WTC11 (cell line): Measurements from ENCODE around the gene ELP4. TPM values are rescaled to one million over a fixed set of nuclear protein-coding genes. Genes with fewer than 3 reads are reported as not detected.

ENCODE experiments used
- ATAC-seq: fragments of 200-7000 bp; cut with Tn5 transposase; 2 replicates; pipeline ENCODE4 v1.10.0; 2021; ENCODE audit warnings: mild to moderate bottlenecking, moderate library complexity
- CTCF ChIA-PET: fragments of 300-600 bp; sonication (Branson Sonifier 250); formaldehyde crosslinking; loops from one replicate; lab custom pipeline; 2021; ENCODE audit warnings: antibody characterized with exemption; lab: Charles Lee
- POLR2A ChIA-PET: fragments of 350-600 bp; sonication (Branson Sonifier 250); formaldehyde crosslinking; loops from one replicate; lab custom pipeline; 2021; ENCODE audit warnings: antibody characterized with exemption; lab: Charles Lee
- DNase-seq: peaks from one replicate; pipeline ENCODE4 v3.0.0; 2021; ENCODE audit warnings: low spot score
- H3K27ac Mint-ChIP-seq: 2 replicates; pipeline ENCODE4 v1.8.0; 2021; ENCODE audit warnings: mixed read lengths
- H3K27me3 Mint-ChIP-seq: 2 replicates; pipeline ENCODE4 v1.8.0; 2021; ENCODE audit warnings: low read depth, mild to moderate bottlenecking, moderate library complexity, mixed read lengths
- H3K36me3 Mint-ChIP-seq: 2 replicates; pipeline ENCODE4 v1.8.0; 2021; ENCODE audit warnings: mixed read lengths
- H3K4me1 Mint-ChIP-seq: 2 replicates; pipeline ENCODE4 v1.8.0; 2022; ENCODE audit warnings: mixed read lengths
- H3K4me3 Mint-ChIP-seq: 2 replicates; pipeline ENCODE4 v1.8.0; 2021; ENCODE audit warnings: mild to moderate bottlenecking, moderate library complexity, mixed read lengths
- H3K9me3 Mint-ChIP-seq: 2 replicates; pipeline ENCODE4 v1.8.0; 2021; ENCODE audit warnings: mixed read lengths
- ESRRA ChIP-seq: sonication (generic); formaldehyde crosslinking; IDR thresholded peaks from 2 replicates; pipeline ENCODE4 v1.8.1; 2022; ENCODE audit warnings: mild to moderate bottlenecking, missing genetic modification reagents, borderline replicate concordance
- FOXJ3 ChIP-seq: sonication (generic); formaldehyde crosslinking; IDR thresholded peaks from 2 replicates; pipeline ENCODE4 v1.9.0; 2021; ENCODE audit warnings: missing genetic modification reagents, mild to moderate bottlenecking, borderline replicate concordance
- FOXK1 ChIP-seq: sonication (generic); formaldehyde crosslinking; IDR thresholded peaks from 2 replicates; pipeline ENCODE4 v1.8.0; 2022; ENCODE audit warnings: mild to moderate bottlenecking, moderate library complexity, missing genetic modification reagents
- GABPB1 ChIP-seq: sonication (generic); formaldehyde crosslinking; IDR thresholded peaks from 2 replicates; pipeline ENCODE4 v1.8.1; 2023; ENCODE audit warnings: mild to moderate bottlenecking, missing genetic modification reagents
- HMGA2 ChIP-seq: fragments of 250-450 bp; sonication (Bioruptor Pico); IDR thresholded peaks from 2 replicates; pipeline ENCODE4 v1.4.0; 2021; ENCODE audit warnings: mild to moderate bottlenecking, moderate library complexity
- JUN ChIP-seq: sonication (generic); formaldehyde crosslinking; IDR thresholded peaks from 2 replicates; pipeline ENCODE4 v1.8.0; 2023; ENCODE audit warnings: mild to moderate bottlenecking, missing genetic modification reagents
- NR3C1 ChIP-seq: sonication (generic); formaldehyde crosslinking; conservative IDR thresholded peaks from 2 replicates; pipeline ENCODE4 v1.8.1; 2023; ENCODE audit warnings: low read depth, mild to moderate bottlenecking, missing genetic modification reagents
- RELA ChIP-seq: sonication (generic); formaldehyde crosslinking; IDR thresholded peaks from 2 replicates; pipeline ENCODE4 v1.8.1; 2022; ENCODE audit warnings: missing genetic modification reagents, mild to moderate bottlenecking, borderline replicate concordance
- TEAD1 ChIP-seq: sonication (generic); formaldehyde crosslinking; IDR thresholded peaks from 2 replicates; pipeline ENCODE4 v1.8.0; 2022; ENCODE audit warnings: mild to moderate bottlenecking, missing genetic modification reagents
- TEAD4 ChIP-seq: sonication (generic); formaldehyde crosslinking; IDR thresholded peaks from 2 replicates; pipeline ENCODE4 v1.8.0; 2022; ENCODE audit warnings: mild to moderate bottlenecking, missing genetic modification reagents
- ZNF232 ChIP-seq: sonication (generic); formaldehyde crosslinking; IDR thresholded peaks from 2 replicates; pipeline ENCODE4 v1.8.0; 2022; ENCODE audit warnings: mild to moderate bottlenecking, missing genetic modification reagents
- ZNF423 ChIP-seq: fragments of 250-450 bp; sonication (Bioruptor Pico); IDR thresholded peaks from 2 replicates; pipeline ENCODE4 v2.1.2; 2022; ENCODE audit warnings: mild to moderate bottlenecking, moderate library complexity
- total RNA-seq: library from RNA; stranded (reverse); gene quantifications from 3 replicates; pipeline ENCODE4 v1.2.3, GENCODE V29; 2021
- TF ChIP-seq, protein P1 (sequence below): sonication (generic); formaldehyde crosslinking; IDR thresholded peaks from 2 replicates; pipeline ENCODE4 v1.8.1; 2023; ENCODE audit warnings: mild to moderate bottlenecking, missing genetic modification reagents, borderline replicate concordance
- TF ChIP-seq, protein P2 (sequence below): sonication (generic); formaldehyde crosslinking; IDR thresholded peaks from 2 replicates; pipeline ENCODE4 v1.8.0; 2022; ENCODE audit warnings: mild to moderate bottlenecking, missing genetic modification reagents
- TF ChIP-seq, protein P3 (sequence below): fragments of 250-450 bp; sonication (Bioruptor Pico); IDR thresholded peaks from 2 replicates; pipeline ENCODE4 v1.9.0; 2021; ENCODE audit warnings: mild to moderate bottlenecking, borderline replicate concordance
- TF ChIP-seq, protein P4 (sequence below): sonication (generic); formaldehyde crosslinking; IDR thresholded peaks from 2 replicates; pipeline ENCODE4 v1.8.0; 2022; ENCODE audit warnings: mild to moderate bottlenecking, missing genetic modification reagents
- TF ChIP-seq, protein P5 (sequence below): sonication (generic); formaldehyde crosslinking; IDR thresholded peaks from 2 replicates; pipeline ENCODE4 v1.8.1; 2023; ENCODE audit warnings: mild to moderate bottlenecking, missing genetic modification reagents
- TF ChIP-seq, protein P6 (sequence below): sonication (generic); formaldehyde crosslinking; IDR thresholded peaks from 2 replicates; pipeline ENCODE4 v1.8.0; 2022; ENCODE audit warnings: mild to moderate bottlenecking, missing genetic modification reagents
- TF ChIP-seq, protein P7 (sequence below): sonication (generic); formaldehyde crosslinking; IDR thresholded peaks from 2 replicates; pipeline ENCODE4 v1.8.1; 2023; ENCODE audit warnings: mild to moderate bottlenecking, missing genetic modification reagents, moderate library complexity

Gene ELP4
- total RNA-seq, 1 experiment from 2014 or later, result 14.6 TPM

DNA sequence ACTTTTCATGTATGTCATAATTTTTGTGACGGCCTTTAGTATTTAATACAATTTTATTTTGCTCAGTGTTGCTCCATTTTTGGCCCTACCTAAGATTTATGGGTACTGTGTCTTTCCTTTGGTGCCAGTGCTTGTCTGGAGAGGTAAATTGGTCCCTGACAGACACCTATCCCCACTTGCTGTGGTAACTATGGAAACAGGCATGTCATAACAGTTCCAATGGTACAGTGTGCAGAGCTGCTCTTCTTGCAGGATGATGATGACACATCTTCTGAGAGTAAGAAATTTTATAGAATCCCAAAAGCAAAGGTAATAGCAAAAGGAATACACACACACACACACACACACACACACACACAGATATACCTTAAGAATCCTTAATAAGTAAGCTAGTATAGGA lies 118.5 kb downstream of the ELP4 start (continued):
- TF ChIP-seq, protein P1, sequence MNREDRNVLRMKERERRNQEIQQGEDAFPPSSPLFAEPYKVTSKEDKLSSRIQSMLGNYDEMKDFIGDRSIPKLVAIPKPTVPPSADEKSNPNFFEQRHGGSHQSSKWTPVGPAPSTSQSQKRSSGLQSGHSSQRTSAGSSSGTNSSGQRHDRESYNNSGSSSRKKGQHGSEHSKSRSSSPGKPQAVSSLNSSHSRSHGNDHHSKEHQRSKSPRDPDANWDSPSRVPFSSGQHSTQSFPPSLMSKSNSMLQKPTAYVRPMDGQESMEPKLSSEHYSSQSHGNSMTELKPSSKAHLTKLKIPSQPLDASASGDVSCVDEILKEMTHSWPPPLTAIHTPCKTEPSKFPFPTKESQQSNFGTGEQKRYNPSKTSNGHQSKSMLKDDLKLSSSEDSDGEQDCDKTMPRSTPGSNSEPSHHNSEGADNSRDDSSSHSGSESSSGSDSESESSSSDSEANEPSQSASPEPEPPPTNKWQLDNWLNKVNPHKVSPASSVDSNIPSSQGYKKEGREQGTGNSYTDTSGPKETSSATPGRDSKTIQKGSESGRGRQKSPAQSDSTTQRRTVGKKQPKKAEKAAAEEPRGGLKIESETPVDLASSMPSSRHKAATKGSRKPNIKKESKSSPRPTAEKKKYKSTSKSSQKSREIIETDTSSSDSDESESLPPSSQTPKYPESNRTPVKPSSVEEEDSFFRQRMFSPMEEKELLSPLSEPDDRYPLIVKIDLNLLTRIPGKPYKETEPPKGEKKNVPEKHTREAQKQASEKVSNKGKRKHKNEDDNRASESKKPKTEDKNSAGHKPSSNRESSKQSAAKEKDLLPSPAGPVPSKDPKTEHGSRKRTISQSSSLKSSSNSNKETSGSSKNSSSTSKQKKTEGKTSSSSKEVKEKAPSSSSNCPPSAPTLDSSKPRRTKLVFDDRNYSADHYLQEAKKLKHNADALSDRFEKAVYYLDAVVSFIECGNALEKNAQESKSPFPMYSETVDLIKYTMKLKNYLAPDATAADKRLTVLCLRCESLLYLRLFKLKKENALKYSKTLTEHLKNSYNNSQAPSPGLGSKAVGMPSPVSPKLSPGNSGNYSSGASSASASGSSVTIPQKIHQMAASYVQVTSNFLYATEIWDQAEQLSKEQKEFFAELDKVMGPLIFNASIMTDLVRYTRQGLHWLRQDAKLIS, result no peak
- no peak for TF ChIP-seq ZNF232 (CRISPR knock-in tag)

DNA sequence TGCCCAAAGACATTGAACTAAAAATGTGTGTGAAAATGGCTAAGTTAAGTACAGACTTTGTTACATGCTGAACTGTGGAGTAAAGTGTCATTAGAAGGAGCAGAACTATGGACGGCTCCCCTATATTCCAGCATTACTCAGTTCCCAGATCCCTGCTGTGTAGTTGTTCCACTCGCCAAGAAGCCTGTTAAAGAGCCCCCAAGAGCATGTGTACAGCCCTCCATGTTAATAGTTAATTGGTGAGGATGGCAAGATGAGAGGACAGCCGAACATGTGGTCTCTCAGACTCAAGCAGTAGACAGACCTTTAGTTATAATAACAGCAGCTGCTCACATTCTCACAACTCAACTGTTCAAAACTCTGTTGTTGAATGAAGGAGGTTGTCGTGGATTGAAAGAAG lies 127.4 kb downstream of the ELP4 start:
- no peaks in the 10 kb centered on the region for H3K9me3 Mint-ChIP-seq
- no peak overlapping the region for H3K27ac Mint-ChIP-seq
- no peak for TF ChIP-seq TEAD4 (CRISPR knock-in tag)
- TF ChIP-seq, protein P2, sequence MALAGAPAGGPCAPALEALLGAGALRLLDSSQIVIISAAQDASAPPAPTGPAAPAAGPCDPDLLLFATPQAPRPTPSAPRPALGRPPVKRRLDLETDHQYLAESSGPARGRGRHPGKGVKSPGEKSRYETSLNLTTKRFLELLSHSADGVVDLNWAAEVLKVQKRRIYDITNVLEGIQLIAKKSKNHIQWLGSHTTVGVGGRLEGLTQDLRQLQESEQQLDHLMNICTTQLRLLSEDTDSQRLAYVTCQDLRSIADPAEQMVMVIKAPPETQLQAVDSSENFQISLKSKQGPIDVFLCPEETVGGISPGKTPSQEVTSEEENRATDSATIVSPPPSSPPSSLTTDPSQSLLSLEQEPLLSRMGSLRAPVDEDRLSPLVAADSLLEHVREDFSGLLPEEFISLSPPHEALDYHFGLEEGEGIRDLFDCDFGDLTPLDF (CRISPR knock-in tag), result no peak
- no peak for TF ChIP-seq NR3C1 (CRISPR knock-in tag)
- TF ChIP-seq, protein P3, sequence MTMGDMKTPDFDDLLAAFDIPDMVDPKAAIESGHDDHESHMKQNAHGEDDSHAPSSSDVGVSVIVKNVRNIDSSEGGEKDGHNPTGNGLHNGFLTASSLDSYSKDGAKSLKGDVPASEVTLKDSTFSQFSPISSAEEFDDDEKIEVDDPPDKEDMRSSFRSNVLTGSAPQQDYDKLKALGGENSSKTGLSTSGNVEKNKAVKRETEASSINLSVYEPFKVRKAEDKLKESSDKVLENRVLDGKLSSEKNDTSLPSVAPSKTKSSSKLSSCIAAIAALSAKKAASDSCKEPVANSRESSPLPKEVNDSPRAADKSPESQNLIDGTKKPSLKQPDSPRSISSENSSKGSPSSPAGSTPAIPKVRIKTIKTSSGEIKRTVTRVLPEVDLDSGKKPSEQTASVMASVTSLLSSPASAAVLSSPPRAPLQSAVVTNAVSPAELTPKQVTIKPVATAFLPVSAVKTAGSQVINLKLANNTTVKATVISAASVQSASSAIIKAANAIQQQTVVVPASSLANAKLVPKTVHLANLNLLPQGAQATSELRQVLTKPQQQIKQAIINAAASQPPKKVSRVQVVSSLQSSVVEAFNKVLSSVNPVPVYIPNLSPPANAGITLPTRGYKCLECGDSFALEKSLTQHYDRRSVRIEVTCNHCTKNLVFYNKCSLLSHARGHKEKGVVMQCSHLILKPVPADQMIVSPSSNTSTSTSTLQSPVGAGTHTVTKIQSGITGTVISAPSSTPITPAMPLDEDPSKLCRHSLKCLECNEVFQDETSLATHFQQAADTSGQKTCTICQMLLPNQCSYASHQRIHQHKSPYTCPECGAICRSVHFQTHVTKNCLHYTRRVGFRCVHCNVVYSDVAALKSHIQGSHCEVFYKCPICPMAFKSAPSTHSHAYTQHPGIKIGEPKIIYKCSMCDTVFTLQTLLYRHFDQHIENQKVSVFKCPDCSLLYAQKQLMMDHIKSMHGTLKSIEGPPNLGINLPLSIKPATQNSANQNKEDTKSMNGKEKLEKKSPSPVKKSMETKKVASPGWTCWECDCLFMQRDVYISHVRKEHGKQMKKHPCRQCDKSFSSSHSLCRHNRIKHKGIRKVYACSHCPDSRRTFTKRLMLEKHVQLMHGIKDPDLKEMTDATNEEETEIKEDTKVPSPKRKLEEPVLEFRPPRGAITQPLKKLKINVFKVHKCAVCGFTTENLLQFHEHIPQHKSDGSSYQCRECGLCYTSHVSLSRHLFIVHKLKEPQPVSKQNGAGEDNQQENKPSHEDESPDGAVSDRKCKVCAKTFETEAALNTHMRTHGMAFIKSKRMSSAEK (CRISPR knock-in tag), result no peak
- no peak for TF ChIP-seq GABPB1 (CRISPR knock-in tag)
- TF ChIP-seq, protein P4, sequence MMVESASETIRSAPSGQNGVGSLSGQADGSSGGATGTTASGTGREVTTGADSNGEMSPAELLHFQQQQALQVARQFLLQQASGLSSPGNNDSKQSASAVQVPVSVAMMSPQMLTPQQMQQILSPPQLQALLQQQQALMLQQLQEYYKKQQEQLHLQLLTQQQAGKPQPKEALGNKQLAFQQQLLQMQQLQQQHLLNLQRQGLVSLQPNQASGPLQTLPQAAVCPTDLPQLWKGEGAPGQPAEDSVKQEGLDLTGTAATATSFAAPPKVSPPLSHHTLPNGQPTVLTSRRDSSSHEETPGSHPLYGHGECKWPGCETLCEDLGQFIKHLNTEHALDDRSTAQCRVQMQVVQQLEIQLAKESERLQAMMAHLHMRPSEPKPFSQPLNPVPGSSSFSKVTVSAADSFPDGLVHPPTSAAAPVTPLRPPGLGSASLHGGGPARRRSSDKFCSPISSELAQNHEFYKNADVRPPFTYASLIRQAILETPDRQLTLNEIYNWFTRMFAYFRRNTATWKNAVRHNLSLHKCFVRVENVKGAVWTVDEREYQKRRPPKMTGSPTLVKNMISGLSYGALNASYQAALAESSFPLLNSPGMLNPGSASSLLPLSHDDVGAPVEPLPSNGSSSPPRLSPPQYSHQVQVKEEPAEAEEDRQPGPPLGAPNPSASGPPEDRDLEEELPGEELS (CRISPR knock-in tag), result no peak
- no peak for TF ChIP-seq FOXK1 (CRISPR knock-in tag)
- TF ChIP-seq FOXJ3, result no peak
- TF ChIP-seq JUN (CRISPR knock-in tag), result no peak
- no peak for TF ChIP-seq HMGA2 (CRISPR knock-in tag)
- TF ChIP-seq, protein P5, sequence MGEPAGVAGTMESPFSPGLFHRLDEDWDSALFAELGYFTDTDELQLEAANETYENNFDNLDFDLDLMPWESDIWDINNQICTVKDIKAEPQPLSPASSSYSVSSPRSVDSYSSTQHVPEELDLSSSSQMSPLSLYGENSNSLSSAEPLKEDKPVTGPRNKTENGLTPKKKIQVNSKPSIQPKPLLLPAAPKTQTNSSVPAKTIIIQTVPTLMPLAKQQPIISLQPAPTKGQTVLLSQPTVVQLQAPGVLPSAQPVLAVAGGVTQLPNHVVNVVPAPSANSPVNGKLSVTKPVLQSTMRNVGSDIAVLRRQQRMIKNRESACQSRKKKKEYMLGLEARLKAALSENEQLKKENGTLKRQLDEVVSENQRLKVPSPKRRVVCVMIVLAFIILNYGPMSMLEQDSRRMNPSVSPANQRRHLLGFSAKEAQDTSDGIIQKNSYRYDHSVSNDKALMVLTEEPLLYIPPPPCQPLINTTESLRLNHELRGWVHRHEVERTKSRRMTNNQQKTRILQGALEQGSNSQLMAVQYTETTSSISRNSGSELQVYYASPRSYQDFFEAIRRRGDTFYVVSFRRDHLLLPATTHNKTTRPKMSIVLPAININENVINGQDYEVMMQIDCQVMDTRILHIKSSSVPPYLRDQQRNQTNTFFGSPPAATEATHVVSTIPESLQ (CRISPR knock-in tag), result no peak
- no peak for TF ChIP-seq ZNF423
- TF ChIP-seq, protein P6, sequence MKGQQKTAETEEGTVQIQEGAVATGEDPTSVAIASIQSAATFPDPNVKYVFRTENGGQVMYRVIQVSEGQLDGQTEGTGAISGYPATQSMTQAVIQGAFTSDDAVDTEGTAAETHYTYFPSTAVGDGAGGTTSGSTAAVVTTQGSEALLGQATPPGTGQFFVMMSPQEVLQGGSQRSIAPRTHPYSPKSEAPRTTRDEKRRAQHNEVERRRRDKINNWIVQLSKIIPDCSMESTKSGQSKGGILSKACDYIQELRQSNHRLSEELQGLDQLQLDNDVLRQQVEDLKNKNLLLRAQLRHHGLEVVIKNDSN (CRISPR knock-in tag), result no peak
- TF ChIP-seq, protein P7, sequence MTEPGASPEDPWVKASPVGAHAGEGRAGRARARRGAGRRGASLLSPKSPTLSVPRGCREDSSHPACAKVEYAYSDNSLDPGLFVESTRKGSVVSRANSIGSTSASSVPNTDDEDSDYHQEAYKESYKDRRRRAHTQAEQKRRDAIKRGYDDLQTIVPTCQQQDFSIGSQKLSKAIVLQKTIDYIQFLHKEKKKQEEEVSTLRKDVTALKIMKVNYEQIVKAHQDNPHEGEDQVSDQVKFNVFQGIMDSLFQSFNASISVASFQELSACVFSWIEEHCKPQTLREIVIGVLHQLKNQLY (CRISPR knock-in tag), result no peak
- no peak for TF ChIP-seq RELA (CRISPR knock-in tag)
- no peak for TF ChIP-seq TEAD1
- no peak for TF ChIP-seq ESRRA (CRISPR knock-in tag)
- H3K36me3 Mint-ChIP-seq, result no peaks in the 10 kb centered on the region
- DNase-seq (no peak), ATAC-seq (no peak)
- ChIA-PET POLR2A (no interaction called here), CTCF (no interaction called here)
- no peaks in the 10 kb centered on the region for H3K4me1 Mint-ChIP-seq
- H3K27me3 Mint-ChIP-seq, result no peaks in the 10 kb centered on the region
- no peak overlapping the region for H3K4me3 Mint-ChIP-seq
